Left forelimb (tissue), 1 donor: Measurements from ENCODE around the gene ADH1A.
"Not testable (repeated sequence)": the region's sequence is repeated elsewhere in the genome, so short reads cannot be mapped to it uniquely, and the experiment has no call there.

Experiments
- DNase-seq: peaks from one replicate; pipeline ENCODE4 v3.0.0-alpha.2; 2018; ENCODE audit warnings: low spot score

The ADH1A gene

DNA sequence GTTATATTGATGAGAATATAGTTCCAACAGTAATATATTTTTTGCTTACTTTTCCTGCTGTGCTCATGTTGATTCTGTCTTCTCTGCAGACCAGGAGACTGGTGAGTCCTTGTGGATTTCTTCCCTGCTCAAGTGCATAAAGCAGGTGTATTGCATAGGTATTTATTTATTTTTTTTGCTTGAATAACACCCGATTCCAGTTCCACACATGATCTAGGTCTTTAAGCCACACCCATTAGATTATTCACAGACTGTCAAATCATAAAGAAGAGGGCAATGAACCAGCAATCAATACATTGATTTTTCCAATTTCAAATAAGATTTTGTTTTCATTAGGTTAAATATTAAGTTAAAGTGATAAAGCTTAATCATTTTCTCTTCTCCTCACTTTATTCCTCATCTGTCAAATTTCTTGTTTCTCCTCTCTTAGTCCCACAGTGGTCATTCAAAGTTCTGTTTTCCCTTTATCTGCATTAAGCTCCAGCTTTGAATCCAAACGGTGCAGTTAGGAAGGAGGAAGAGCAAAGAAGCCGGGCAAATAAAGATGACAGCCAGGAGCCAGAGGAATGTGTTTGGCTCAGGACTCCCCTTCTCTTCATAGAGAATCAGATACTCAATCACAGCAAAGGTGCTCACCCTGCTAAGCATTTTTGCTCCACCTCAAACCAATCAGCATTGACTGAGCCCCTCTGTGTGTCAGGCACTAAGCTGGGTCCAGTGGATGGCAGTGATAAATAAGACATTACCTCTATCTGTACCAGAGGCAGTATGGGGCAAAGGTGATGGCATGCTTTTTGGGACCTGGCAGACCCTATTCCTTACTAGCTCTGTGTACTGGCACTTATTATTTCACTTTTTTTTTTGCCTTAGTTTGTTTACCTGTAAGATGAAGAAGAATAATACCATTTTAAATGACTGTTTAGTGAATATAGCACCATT is at the start of gene ADH1A:
Gene ADH1A (minus strand): TSS at position 138 of the 939 bp plus-strand sequence. CDS start 71 bp downstream, at position 67.
- no peak for DNase-seq

DNA sequence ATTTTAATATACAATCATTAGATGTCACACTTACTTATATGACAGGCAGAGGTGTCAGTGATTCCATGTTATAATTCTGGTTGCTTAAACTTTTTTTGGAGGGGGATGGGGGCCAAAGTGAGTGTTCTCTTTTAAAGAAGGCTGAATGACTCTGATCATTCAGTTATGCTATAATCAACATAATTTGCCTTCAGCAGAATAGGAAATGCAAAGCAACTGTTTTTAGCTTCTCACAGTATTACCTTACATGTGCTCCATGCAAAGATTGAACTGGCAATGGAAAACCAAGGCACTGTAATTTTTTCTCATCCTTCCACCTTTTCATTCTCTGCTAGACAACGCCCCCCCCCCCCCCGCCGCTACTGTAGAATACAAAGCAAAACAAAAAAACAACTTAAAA is 48.4 kb upstream of the ADH1A start:
- no peak for DNase-seq

DNA sequence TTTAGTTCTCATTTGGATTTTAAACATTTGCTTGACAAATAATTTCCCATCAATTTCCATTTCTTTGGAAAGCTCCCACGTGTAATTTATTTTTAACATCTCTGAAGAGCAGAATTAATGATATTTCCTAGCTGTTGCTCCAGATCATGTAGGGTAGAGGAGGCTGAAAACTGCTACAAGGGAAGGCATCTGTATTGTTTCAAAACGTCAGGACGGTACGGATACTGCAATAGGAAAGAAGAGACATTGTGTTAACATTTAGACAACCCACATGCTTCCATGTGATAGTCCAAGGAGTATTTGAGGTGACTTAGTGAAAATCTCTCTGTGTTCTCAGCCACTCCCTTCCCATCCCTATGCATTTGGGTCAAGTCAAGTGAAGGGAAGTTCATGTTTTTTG is 45.8 kb upstream of the ADH1A start:
- DNase-seq = no peak

DNA sequence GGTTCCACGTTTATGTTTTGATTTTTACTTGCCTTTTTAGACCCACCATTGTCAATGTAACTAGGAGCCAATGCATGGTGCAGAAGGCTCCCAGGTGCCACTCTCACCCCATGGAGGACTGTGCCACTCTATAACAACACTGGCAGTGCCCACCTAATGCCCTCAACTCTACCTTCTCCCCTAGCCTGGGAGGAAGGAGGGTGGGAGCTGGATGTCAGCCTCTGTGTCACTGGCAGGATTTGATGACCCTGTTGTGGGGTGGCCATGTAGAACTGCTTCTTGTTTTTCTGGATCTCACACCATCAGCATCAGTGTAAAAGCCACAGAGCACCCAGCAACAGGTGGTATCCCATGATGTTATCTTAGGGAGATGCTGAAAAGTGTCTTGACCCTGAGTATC is 44.1 kb upstream of the ADH1A start:
- DNase-seq = no peak

DNA sequence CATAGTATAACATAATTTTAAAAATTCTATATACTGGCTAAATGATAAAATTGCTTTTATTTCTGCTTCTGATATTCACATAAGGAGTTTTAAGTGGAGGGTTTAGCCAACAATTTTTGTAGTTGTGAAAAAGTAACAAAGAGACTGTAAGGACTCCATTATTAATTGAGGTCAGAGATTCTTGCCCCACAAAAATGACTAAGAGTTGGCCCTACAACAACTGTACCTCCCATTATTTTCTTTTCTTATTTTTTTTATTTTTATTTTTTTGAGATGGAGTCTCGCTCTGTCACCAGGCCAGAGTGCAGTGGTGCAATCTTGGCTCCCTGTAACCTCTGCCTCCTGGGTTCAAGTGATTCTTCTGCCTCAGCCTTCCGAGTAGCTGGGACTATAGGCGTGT is 39.9 kb upstream of the ADH1A start:
- no peak for DNase-seq

DNA sequence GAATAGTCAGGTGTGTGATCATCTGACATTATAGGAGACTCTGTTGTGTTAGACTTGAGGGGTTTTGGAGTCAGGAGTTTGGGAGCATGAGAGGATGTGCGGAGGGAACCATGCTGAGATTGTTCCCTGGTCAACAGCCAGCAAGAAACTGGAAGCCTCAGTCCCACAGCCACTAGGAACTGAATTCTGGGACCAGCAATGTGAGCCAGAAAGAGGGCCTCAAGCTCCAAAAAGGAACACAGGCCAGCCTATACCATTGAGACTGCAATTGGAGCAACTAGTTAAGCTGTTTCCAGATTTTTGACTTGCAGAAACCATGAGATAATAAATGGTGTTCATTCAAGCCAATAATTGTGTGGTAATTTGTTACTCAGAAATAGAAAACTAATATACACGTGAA is 39.1 kb upstream of the ADH1A start:
- DNase-seq = no peak

DNA sequence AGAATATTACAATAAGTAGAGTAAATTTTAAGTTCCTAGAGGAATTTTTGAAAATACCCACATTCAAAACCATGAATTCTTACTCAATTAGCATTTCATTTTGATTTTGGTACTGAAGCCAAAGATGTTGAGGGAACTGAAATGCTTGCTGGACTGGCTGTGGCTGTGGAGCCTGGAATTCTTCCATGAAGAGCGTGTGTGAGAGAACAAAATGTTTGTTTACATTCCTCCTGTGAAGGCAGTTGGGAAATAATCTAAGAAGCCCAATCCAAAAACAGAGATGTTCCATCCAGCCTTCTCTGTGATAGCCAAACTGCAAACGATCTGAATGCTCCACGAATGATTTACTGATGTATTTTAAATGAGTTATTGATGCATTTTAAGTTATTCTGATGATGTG is 34.2 kb upstream of the ADH1A start:
- no peak for DNase-seq

DNA sequence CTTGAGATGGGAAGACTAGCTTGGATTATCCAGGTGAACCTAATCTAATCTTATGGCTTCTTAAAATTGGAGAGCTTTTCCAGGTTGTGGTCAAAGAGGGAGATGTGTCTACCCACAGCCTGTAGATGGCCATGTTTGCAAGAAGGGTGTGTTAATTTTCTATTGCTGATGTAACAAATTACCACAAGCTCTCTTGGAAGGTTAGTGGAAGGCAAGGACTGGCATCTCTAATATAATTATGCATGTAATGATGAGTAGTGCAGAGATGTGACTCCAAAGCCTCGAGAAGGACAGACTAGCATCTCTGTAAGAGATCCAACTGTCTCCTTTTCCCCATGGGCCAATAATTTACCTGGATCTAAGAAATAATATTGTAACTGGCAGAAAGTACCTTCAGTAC is 33.6 kb upstream of the ADH1A start:
- DNase-seq = no peak

DNA sequence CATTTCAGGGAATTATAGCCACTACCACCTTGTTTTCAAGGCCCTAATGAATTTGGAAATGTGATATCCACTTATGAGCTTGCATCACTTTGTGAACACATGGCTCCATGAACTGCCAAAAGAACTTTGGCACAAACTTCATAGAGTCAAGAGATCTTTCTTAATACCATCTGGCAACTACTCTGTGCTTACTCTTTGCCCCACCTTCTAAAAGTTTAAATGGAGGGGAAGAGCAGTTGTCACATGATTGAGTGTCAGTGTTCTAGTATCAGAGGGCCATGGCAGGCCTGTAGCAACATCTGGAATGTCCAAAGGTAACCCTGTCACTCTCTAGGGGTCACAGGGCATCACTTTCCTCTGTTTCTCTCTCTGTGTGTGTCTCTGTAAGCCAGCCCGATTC is 33.0 kb upstream of the ADH1A start:
- no peak for DNase-seq

DNA sequence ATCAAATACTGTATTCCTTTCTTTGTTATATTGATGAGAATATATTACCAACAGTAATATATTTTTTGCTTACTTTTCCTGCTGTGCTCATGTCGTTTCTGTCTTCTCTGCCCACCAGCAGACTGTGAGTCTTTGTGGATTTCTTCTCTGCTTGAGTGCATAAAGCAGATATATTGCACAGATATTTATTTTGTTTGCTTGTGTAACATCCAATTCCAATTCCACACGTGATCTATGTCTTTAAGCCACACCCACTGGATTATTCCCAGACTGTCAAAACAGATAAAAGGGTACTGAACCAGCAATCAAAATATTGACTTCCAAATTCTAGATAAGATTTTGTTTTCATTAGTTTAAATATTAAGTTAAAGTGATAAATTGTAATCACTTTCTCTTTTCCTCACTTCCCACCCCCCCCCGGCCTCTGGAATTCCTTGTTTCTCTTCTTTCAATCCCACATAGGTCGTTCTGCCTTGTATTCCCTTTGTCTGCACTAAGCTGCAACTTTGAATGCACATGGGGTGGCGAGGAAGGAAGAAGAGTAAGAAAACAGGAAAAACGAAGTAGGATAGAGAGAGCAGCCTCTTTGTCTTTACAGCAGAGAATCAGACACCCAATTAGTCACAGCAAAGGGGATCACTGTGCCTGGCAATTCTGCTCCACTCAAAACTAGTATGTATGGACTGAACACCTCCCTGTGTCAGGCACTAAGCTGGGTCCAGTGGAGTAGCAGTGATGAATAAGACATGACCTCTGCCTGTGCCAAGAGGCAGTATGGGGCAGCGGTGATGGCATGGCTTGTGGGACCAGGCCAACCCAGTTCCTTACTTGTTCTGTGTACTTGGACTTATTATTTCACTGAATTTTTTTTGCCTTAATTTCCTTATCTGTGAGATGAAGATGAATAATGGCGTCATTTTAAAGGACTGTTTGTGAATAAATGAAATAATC is 30.7 kb upstream of the ADH1A start, which contains the start of gene ADH1B:
Gene ADH1B (minus strand): TSS at position 161 of the 951 bp plus-strand sequence. CDS start 70 bp downstream, at position 91.
- DNase-seq = no peak

DNA sequence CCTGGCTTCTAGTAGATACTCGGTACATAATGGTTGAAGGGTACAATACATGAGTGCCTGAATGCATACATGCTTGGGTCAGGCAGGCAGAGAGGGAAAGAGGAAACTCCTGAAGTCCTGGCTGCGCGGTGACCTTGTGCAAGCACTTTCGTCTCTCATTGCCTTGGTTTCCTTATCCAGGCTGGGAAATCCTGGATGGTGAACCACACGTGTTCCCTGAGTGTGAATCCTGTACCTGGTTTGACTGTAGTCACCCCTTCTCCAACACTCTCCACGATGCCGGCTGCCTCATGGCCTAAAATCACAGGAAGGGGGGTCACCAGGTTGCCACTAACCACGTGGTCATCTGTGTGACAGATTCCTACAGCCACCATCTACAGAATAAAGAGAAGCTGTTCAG is 27.0 kb upstream of the ADH1A start:
- DNase-seq = not testable (repeated sequence)

DNA sequence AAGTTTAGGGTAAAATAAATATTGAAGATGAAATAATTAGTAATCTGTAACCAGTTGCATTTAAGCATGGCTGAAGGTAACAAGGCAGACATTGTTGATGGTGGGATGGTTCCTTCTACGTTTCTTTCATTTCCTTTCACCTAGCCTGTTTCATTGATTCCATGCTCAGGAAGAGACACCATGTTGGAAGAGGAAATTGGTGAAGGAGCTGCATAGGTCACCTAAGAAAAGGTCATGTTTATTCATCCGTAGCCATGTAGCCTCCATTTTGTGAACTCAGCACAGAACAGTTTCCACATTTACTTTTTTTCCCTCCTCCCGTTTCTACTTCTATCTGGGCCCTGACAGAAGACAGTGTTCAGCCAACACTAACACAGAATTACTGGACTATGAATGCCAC is 26.6 kb upstream of the ADH1A start:
- DNase-seq = no peak

DNA sequence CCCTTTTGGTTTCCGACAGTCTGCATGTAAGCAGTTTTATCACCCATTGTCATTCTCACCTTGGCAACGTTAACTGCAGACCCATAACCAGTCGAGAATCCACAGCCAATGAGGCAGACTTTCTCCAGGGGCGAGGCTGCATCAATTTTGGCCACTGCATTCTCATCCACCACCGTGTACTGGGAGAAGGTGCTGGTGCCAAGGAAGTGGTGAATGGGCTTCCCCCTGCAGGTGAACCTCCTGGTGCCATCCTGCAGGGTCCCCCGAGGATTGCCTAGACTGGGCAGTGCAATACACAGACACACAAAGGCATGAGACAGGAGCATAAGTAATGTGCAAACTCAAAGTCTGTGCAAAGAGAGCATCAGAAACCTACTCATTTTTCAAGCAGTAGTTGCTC is 25.1 kb upstream of the ADH1A start:
- no peak for DNase-seq

DNA sequence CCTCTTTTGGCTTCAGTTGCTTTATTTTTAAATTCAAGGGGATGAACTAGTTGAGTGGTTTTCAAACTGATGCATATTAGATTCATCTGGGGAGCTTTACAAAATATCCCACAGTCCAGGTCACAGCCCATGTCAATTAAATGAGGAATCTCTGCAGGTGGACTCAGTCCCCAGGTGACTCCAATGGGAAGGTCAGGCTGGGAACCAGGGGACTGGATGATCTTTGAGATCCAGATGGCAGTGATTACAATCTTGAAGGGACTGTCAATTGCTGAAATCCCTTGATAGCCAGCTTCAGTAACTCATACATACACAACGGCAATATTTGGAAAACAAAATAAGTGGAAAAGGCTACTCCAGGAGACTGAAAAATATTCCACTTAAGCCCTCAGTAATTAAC is 23.4 kb upstream of the ADH1A start:
- DNase-seq = no peak

DNA sequence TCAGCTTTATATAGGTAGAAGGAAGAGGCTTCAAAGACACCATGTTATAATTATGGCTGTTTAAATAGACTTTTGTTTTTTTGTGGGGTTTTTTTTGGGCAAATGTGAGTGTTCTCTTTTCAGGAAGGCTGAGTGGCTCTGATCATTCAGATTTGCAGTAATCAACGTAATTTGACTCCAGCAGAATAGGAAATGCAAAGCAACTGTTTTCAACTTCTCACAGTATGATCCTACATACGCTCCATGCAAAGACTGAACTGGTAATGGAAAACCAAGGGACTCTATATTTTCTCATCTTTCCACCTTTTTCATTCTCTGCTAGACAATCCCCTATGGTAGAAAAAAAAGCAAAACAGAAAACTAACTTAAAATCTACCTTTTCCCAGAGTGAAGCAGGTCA is 19.6 kb upstream of the ADH1A start:
- no peak for DNase-seq

DNA sequence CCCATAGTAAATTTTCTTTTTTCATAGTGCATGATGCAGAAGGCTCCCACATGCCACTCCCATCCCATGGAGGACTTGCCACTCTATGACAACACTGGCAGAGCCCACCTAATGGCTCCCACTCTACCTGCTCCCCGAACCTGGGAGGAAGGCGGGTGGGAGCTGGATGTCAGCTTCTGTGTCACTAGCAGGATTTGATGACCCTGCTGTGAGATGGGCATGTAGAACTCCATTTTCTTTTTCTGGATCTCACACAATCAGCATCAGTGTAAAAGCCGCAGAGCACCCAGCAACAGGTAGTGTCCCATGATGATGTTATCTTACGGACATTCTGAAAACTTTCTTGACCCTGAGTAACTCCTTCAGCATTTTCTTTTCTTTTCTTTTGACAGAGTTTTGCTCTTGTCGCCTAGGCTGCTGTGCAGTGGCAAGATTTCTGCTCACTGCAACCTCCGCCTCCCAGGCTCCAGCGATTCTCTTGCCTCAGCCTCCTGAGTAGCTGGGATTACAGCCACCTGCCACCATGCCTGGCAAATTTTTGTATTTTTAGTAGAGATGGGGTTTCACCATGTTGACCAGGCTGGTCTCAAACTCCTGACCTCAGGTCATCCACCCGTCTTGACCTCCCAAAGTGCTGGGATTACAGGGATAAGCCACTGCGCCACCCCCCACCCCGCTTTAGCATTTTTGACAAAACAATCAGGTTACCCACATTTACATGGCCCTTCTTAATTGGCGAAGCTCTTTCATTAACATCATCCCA is 15.0 kb upstream of the ADH1A start:
- no peak for DNase-seq

DNA sequence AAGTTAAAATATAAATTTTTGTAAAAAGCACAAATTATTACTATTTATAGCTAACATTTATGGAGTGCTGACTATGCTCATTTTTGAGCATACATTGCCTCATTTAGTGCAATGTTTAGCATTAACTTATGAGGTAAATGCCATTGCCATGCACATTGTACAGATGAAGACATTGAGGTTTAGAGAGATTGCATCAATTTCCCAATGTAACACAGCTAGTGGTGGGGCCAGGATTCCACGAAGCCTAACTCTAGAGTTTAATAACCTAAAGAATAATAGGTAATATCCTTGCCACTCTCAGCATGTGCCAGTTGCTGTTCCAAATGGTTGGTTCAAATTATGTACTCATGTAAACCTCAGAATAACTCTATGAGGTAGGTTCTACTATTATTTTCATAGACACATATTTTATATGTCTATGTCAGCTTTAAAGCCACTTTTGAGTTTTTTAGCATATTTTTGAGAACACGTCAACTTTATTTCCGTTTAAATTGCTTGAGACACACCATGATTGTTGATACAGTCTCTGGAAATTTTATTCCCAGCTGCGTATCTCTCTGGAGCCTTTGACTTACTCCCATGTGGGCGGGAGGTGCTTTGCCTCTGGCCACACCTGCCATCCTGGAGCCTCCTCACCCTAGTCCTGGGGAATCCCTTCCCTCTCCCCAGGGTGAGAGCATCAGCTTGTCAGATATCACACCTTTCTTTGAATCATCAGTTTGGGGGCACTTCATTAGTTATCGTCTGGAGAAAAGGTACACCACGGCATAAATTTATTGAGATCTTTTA is 10.8 kb upstream of the ADH1A start:
- no peak for DNase-seq

DNA sequence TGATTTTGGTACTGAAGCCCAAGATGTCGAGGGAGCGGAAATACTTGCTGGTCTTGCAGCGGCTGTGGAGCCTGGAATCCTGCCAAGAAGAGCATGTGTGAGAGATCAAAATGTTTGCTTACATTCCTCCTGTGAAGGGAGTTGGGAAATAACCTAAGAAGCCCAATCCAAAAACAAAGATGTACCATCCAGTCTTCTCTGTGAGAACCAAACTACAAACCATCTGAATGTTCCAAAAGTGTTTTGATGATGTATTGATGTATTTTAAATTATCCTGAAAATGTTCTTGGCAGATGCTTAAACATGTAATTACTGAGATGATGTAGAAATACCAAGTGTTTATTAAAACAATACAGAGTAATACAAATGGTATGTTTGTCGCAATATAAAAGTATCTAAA is 10.1 kb upstream of the ADH1A start:
- peak; percentile 75 for DNase-seq

DNA sequence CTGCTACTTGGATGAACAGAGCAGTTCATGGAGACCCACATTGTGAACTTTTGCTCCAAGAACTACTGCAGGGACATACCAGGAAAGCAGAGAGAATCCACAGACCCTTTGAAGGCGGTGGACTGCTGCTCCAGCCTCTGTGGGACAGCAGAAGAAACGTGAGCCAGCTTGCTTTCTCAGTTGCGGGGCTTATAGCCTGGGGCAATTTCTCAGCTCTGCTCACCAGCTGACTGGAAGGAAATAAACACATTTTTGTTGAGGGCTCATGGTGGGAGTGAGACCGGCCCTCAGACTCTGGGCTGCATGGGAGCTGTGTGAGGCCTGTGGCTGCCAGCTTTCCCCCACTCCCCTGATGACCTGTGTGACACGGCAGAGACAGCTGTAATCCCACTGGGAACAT is 2.6 kb upstream of the ADH1A start:
- DNase-seq = no peak

DNA sequence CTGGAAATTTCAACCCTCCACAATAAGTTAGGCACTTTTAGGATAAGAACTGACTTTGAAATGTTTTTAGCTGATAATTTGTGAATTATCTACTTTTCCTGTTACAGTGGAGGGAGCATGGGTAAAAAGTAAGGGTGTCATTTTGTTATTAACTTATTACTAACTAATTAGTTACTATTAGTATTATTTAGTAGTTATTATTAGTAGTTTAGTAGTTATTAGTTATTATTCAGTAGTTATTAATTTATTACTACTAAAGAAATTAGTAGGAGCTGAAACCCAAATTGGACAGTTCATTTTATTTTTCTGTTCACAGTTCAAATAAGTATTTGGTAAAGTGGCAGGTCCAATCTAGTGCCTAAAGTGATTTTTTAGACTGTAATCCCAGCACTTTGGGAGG is 5.4 kb downstream of the ADH1A start:
- DNase-seq = no peak

DNA sequence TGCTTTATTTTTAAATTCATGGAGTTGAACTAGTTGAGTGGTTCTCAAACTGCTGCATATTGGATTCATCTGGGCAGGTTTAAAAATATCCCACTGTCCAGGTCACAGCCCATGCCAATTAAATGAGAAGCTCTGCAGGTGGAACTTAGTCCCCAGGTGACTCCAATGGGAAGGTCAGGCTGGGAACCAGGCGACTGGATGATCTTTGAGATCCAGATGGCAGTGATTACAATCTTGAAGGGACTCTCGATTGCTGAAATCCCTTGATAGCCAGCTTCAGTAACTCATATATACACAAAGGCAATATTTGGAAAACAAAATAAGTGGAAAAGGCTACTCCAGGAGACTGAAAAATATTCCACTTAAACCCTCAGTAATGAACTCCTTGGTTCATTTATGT is 8.1 kb downstream of the ADH1A start:
- no peak for DNase-seq
